C4-2B (cell line): ENCODE data around the gene SLC38A6.

Experiments used
- CTCF ChIP-seq: fragments of 450-650 bp; conservative IDR thresholded peaks from 2 replicates; pipeline ENCODE4 v1.5.1; 2017; ENCODE audit warnings: mild to moderate bottlenecking
- ZFX ChIP-seq: fragments of 450-650 bp; IDR thresholded peaks from 2 replicates; pipeline ENCODE4 v1.6.1; 2017

- TF ChIP-seq CTCF (no peak), ZFX (no peak)
These were observed 799 bp downstream of the SLC38A6 start for GRCh38 chr14:60981633-60982455.
